NCI-H69 (cell line): ENCODE measurements around the gene DNAJB4.

Experiments
- DNase-seq: peaks from one replicate; lab custom pipeline; 2025; lab: John Stamatoyannopoulos, UW

The DNAJB4 gene

GRCh38 chr1:78038071-78038470 is 33.3 kb downstream of the DNAJB4 start:
- DNase-seq, result no peak

GRCh38 chr1:78038491-78038939 is 33.8 kb downstream of the DNAJB4 start:
- no peak for DNase-seq

GRCh38 chr1:78040484-78041089 is 35.8 kb downstream of the DNAJB4 start:
- DNase-seq, result no peak

- no peak for DNase-seq
These were observed 38.7 kb downstream of the DNAJB4 start for GRCh38 chr1:78043436-78043835.

GRCh38 chr1:78044796-78045562 is 40.2 kb downstream of the DNAJB4 start:
- no peak for DNase-seq

GRCh38 chr1:78045563-78045925 is 40.8 kb downstream of the DNAJB4 start:
- DNase-seq, result no peak

GRCh38 chr1:78045926-78046778 is 41.4 kb downstream of the DNAJB4 start, which contains the start of gene GIPC2:
Gene GIPC2, plus strand, starts transcription at chr1:78045966. Its CDS starts 129 bp downstream, at chr1:78046095.
- DNase-seq, result peak; percentile 51

- no peak for DNase-seq
These were observed 42.4 kb downstream of the DNAJB4 start for GRCh38 chr1:78047106-78047505.

- no peak for DNase-seq
These were observed 42.9 kb downstream of the DNAJB4 start for GRCh38 chr1:78047631-78048030.

GRCh38 chr1:78048446-78048845 is 43.7 kb downstream of the DNAJB4 start:
- no peak for DNase-seq

GRCh38 chr1:78049396-78049795 is 44.7 kb downstream of the DNAJB4 start:
- no peak for DNase-seq

GRCh38 chr1:78051005-78051404 is 46.3 kb downstream of the DNAJB4 start:
- no peak for DNase-seq

- no peak for DNase-seq
These were observed 48.1 kb downstream of the DNAJB4 start for GRCh38 chr1:78052685-78053405.

- no peak for DNase-seq
These were observed 48.8 kb downstream of the DNAJB4 start for GRCh38 chr1:78053498-78053897.

GRCh38 chr1:78054559-78054958 is 49.8 kb downstream of the DNAJB4 start:
- DNase-seq, result no peak

GRCh38 chr1:78054972-78055371 is 50.2 kb downstream of the DNAJB4 start:
- DNase-seq, result no peak

GRCh38 chr1:78055565-78056132 is 50.9 kb downstream of the DNAJB4 start:
- DNase-seq, result no peak

- DNase-seq, result no peak
These were observed 53.9 kb downstream of the DNAJB4 start for GRCh38 chr1:78058670-78059069.

- DNase-seq, result no peak
These were observed 56.3 kb downstream of the DNAJB4 start for GRCh38 chr1:78060857-78061563.

- DNase-seq, result no peak
These were observed 57.2 kb downstream of the DNAJB4 start for GRCh38 chr1:78061825-78062523.
